ENCODE data around the gene CAMTA1.
"Not testable (repeated sequence)": the region's sequence is repeated elsewhere in the genome, so short reads cannot be mapped to it uniquely, and the experiment has no call there.

GRCh38 chr1:7689307-7689706 lies 904.1 kb downstream of the CAMTA1 start:
- not testable (repeated sequence) for TF ChIP-seq NFRKB (IDR thresholded peaks at IDR 0.05); PKNOX1 (IDR thresholded peaks at IDR 0.05); SP1 (IDR thresholded peaks at IDR 0.05); L3MBTL2 (conservative IDR thresholded peaks at IDR 0.05); BHLHE40 (IDR thresholded peaks at IDR 0.05; ENCODE audit: borderline replicate concordance); LEF1 (IDR thresholded peaks at IDR 0.05; ENCODE audit: borderline replicate concordance)
